KMS-11 (cell line): Measurements from ENCODE around the gene CBLC.

Experiments used
- H2AFZ ChIP-seq: fragments of 200-600 bp; sonication (generic); 2 replicates; pipeline ENCODE4 v1.6.1; 2016; ENCODE audit warnings: antibody characterized with exemption, mixed run types, low read depth
- H3K27ac ChIP-seq: fragments of 200-600 bp; sonication (generic); 2 replicates; pipeline ENCODE4 v1.6.1; 2016; ENCODE audit warnings: mild to moderate bottlenecking, mixed run types
- H3K27me3 ChIP-seq: fragments of 200-600 bp; sonication (generic); 2 replicates; pipeline ENCODE4 v1.6.1; 2017; ENCODE audit warnings: mild to moderate bottlenecking, low read depth, mixed run types, moderate library complexity; ENCODE audit not compliant: insufficient read depth
- H3K36me3 ChIP-seq: fragments of 200-600 bp; sonication (generic); 2 replicates; pipeline ENCODE4 v1.6.1; 2017; ENCODE audit warnings: mild to moderate bottlenecking, mixed run types; ENCODE audit not compliant: insufficient read depth
- H3K4me1 ChIP-seq: fragments of 200-600 bp; sonication (generic); 2 replicates; pipeline ENCODE4 v1.6.1; 2016; ENCODE audit warnings: mild to moderate bottlenecking, low read depth, mixed run types; ENCODE audit not compliant: poor library complexity, severe bottlenecking
- H3K4me2 ChIP-seq: fragments of 200-600 bp; sonication (generic); 2 replicates; pipeline ENCODE4 v1.7.0; 2016; ENCODE audit warnings: mild to moderate bottlenecking, mixed run types
- H3K4me3 ChIP-seq: fragments of 200-600 bp; sonication (generic); IDR thresholded peaks from 2 replicates; pipeline ENCODE4 v1.6.1; 2017; ENCODE audit warnings: low read depth, low read length, mixed read lengths; ENCODE audit not compliant: insufficient read depth
- H3K79me2 ChIP-seq: fragments of 200-600 bp; sonication (generic); 2 replicates; pipeline ENCODE4 v1.6.1; 2016; ENCODE audit warnings: low read depth, mixed run types; ENCODE audit not compliant: insufficient read depth
- H3K9ac ChIP-seq: fragments of 200-600 bp; sonication (generic); 2 replicates; pipeline ENCODE4 v1.6.1; 2016; ENCODE audit warnings: mild to moderate bottlenecking, mixed run types
- H4K20me1 ChIP-seq: fragments of 200-600 bp; sonication (generic); 2 replicates; pipeline ENCODE4 v1.6.1; 2016; ENCODE audit warnings: mild to moderate bottlenecking, mixed run types; ENCODE audit not compliant: insufficient read depth
- TF ChIP-seq, protein P1 (sequence below): fragments of 200-600 bp; sonication (generic); conservative IDR thresholded peaks from 2 replicates; pipeline ENCODE4 v1.6.1; 2017; ENCODE audit warnings: low read depth, mild to moderate bottlenecking, antibody characterized with exemption, low read length, moderate library complexity, mixed read lengths

Gene CBLC

DNA sequence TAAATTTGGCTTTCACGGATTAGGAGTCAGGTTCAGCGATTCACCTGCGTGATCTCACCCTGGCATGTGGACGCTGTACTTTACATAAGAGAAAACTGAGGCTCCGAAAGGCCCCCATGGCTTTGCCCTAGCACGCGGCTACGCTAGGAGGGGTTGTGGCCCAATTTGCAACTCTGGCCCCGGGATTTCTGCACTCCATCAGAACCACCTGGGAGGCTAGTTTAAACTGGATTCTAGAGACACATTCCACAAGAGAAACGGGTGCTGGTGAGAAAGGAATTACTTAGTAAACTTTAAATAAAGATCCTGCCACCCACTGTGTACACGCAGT is 23.0 kb upstream of the CBLC start:
- peaks cover 46% of the 10 kb centered on the region for H3K79me2 ChIP-seq

DNA sequence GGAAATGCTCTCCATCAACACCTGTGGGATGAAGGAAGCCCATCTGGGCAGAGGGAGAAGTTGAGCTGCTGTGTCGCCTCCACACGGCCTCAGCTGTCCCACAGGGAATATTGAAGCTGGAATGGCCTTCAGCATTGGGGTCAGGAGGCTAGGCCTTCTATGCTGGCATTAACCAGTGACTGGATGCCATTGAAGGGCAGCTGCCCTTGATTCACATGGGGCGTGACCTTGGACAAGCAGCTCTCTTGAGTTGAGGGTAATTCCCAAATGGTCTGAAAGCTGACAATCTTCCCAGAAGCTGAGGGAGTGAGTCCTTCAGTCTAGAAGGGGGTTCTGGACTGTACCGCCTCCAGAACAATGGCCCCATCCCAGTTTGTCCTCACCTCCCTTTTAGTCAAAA is 22.5 kb upstream of the CBLC start:
- Histone ChIP-seq H4K20me1 (no peaks in the 10 kb centered on the region), H3K4me1 (peaks cover 60% of the 10 kb centered on the region), H3K79me2 (peaks cover 41% of the 10 kb centered on the region), H3K4me2 (peak overlapping the region; percentile 100), H3K9ac (peak overlapping the region; percentile 77), H3K27me3 (no peaks in the 10 kb centered on the region), H3K36me3 (peaks cover 4% of the 10 kb centered on the region; the same call in 1 of the 2 replicates), H3K4me3 (no peak overlapping the region), H3K27ac (peak overlapping the region; percentile 85), H2AFZ (no peak overlapping the region)
- TF ChIP-seq, protein P1, sequence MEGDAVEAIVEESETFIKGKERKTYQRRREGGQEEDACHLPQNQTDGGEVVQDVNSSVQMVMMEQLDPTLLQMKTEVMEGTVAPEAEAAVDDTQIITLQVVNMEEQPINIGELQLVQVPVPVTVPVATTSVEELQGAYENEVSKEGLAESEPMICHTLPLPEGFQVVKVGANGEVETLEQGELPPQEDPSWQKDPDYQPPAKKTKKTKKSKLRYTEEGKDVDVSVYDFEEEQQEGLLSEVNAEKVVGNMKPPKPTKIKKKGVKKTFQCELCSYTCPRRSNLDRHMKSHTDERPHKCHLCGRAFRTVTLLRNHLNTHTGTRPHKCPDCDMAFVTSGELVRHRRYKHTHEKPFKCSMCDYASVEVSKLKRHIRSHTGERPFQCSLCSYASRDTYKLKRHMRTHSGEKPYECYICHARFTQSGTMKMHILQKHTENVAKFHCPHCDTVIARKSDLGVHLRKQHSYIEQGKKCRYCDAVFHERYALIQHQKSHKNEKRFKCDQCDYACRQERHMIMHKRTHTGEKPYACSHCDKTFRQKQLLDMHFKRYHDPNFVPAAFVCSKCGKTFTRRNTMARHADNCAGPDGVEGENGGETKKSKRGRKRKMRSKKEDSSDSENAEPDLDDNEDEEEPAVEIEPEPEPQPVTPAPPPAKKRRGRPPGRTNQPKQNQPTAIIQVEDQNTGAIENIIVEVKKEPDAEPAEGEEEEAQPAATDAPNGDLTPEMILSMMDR, result no peak

More for the DNA sequence above, 23.0 kb upstream of the CBLC start:
- H3K4me1 ChIP-seq, result peaks cover 60% of the 10 kb centered on the region
- H3K4me3 ChIP-seq, result no peak overlapping the region
- peak overlapping the region; percentile 100 for H3K4me2 ChIP-seq
- H3K36me3 ChIP-seq, result peaks cover 4% of the 10 kb centered on the region; the same call in 1 of the 2 replicates
- H4K20me1 ChIP-seq, result no peaks in the 10 kb centered on the region
- TF ChIP-seq, protein P1, result no peak
- peak overlapping the region; percentile 41 for H2AFZ ChIP-seq
- H3K27ac ChIP-seq, result peak overlapping the region; percentile 85
- no peaks in the 10 kb centered on the region for H3K27me3 ChIP-seq
- H3K9ac ChIP-seq, result peak overlapping the region; percentile 77

DNA sequence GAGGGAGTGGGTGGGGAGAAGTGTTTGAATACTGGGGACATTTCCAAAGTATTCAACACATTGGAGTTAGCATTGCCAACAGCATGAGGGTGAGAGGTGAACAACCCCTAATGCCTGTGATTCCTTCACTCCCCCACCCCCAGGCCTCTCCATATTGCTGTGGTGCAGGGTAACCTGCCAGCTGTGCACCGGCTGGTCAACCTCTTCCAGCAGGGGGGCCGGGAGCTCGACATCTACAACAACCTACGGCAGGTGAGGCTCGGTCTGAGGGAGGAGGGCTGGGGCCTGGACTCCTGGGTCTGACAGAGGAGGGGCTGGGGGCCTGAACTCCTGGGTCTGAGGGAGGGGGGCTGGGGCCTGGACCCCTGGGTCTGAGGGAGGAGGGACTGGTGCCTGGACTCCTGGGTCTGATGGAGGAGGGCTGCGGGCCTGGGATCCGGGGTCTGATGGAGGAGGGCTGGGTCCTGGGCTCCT is 21.6 kb upstream of the CBLC start:
- Histone ChIP-seq H2AFZ (no peak overlapping the region), H3K9ac (no peak overlapping the region), H3K4me2 (peak overlapping the region; percentile 100; the same call in 1 of the 2 replicates), H3K4me3 (no peak overlapping the region), H4K20me1 (no peaks in the 10 kb centered on the region), H3K36me3 (peaks cover 4% of the 10 kb centered on the region; the same call in 1 of the 2 replicates), H3K4me1 (peaks cover 60% of the 10 kb centered on the region), H3K79me2 (peaks cover 32% of the 10 kb centered on the region), H3K27ac (peak overlapping the region; percentile 85; the same call in 1 of the 2 replicates), H3K27me3 (no peaks in the 10 kb centered on the region)
- TF ChIP-seq, protein P1, result no peak

DNA sequence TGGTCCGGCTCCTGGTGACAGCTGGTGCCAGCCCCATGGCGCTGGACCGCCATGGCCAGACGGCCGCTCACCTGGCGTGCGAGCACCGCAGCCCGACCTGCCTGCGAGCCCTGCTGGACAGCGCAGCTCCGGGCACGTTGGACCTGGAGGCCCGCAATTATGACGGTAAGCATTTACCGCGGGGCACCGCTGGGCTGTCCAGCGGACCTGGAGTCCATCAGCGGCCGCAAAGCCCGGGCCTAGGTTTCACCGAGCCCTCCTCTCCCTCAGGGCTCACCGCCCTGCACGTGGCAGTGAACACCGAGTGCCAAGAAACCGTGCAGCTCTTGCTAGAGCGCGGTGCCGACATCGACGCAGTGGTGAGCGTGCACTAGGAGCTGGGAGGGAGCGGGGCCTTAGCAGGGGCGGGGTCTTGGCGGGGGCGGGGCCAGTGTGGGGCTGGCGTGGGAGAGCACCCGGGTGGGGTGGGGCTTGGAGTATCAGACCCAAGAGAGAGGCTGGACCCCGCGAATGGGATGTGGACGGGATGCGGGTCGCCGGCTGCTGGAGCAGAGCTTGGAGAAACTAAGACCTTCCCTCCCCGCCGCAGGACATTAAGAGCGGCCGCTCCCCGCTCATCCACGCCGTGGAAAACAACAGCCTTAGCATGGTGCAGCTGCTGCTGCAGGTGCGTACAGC is 20.5 kb upstream of the CBLC start:
- Histone ChIP-seq H3K4me3 (no peak overlapping the region), H3K9ac (no peak overlapping the region), H3K27ac (no peak overlapping the region), H3K27me3 (no peaks in the 10 kb centered on the region), H3K4me2 (no peak overlapping the region), H3K36me3 (no peaks in the 10 kb centered on the region), H2AFZ (no peak overlapping the region), H4K20me1 (no peaks in the 10 kb centered on the region), H3K4me1 (peaks cover 60% of the 10 kb centered on the region), H3K79me2 (peaks cover 21% of the 10 kb centered on the region)
- TF ChIP-seq, protein P1, result no peak
